Neural cell (in vitro differentiated cells): ENCODE measurements around the gene SULT1A1.

Source experiments
- CTCF ChIP-seq: fragments of 450-650 bp; IDR thresholded peaks from 2 replicates; pipeline ENCODE4 v1.5.1; 2014; ENCODE audit warnings: antibody characterized with exemption, mild to moderate bottlenecking, moderate library complexity; ENCODE audit not compliant: poor library complexity, severe bottlenecking
- MXI1 ChIP-seq: fragments of 450-650 bp; conservative IDR thresholded peaks from 2 replicates; pipeline ENCODE4 v1.6.1; 2014; ENCODE audit warnings: antibody characterized with exemption, mild to moderate bottlenecking; ENCODE audit not compliant: poor library complexity, severe bottlenecking

- TF ChIP-seq CTCF (no peak), MXI1 (no peak)
Measured at GRCh38 chr16:28606291-28607115, 3.3 kb downstream of the SULT1A1 start.
